DND-41 (cell line): Measurements from ENCODE around the gene LRRC70.

Experiments used
- ATAC-seq: fragments of 200-7000 bp; cut with Tn5 transposase; 3 replicates; pipeline ENCODE4 v1.9.1; 2021; ENCODE audit warnings: low read depth; ENCODE audit not compliant: insufficient read depth
- DNase-seq: peaks from one replicate; pipeline ENCODE4 v3.0.0-alpha.2; 2020
- H2AFZ ChIP-seq: 2 replicates; pipeline ENCODE4 v1.6.0; 2012; ENCODE audit warnings: low read depth, low read length
- H3K27ac ChIP-seq: 2 replicates; pipeline ENCODE4 v1.5.1; 2012; ENCODE audit warnings: low read length, inconsistent platforms
- H3K27me3 ChIP-seq: fragments of 200-600 bp; sonication (generic); 2 replicates; pipeline ENCODE4 v1.6.0; 2012; ENCODE audit warnings: low read length, mild to moderate bottlenecking, inconsistent platforms; ENCODE audit not compliant: insufficient read depth, poor library complexity
- H3K36me3 ChIP-seq: 2 replicates; pipeline ENCODE4 v1.5.1; 2012; ENCODE audit warnings: low read length, inconsistent platforms; ENCODE audit not compliant: insufficient read depth
- H3K4me1 ChIP-seq: 2 replicates; pipeline ENCODE4 v1.5.1; 2012; ENCODE audit warnings: mild to moderate bottlenecking, low read length; ENCODE audit not compliant: insufficient read depth
- H3K4me2 ChIP-seq: 2 replicates; pipeline ENCODE4 v1.6.0; 2012; ENCODE audit warnings: mild to moderate bottlenecking, moderate library complexity, low read length, inconsistent platforms; ENCODE audit not compliant: insufficient read depth
- H3K4me3 ChIP-seq, 2 experiments: fragments of 200-600 bp in 1 of 2; shearing (Covaris generic) in 1 of 2; 2 replicates each; pipeline ENCODE4 v1.5.1; 2012 to 2016; ENCODE audit warnings: inconsistent platforms in 2 of 2, low read length in 2 of 2, mild to moderate bottlenecking in 2 of 2, low read depth in 1 of 2, moderate library complexity in 1 of 2
- H3K79me2 ChIP-seq: 2 replicates; pipeline ENCODE4 v1.6.0; 2012; ENCODE audit warnings: low read length, inconsistent platforms; ENCODE audit not compliant: insufficient read depth
- H3K9ac ChIP-seq: 2 replicates; pipeline ENCODE4 v1.6.0; 2012; ENCODE audit warnings: low read depth, mild to moderate bottlenecking, inconsistent platforms, low read length, moderate library complexity
- H3K9me3 ChIP-seq: 2 replicates; pipeline ENCODE4 v1.5.1; 2012; ENCODE audit warnings: low read length, moderate library complexity, mild to moderate bottlenecking, inconsistent platforms; ENCODE audit not compliant: insufficient read depth, severe bottlenecking
- H4K20me1 ChIP-seq: 2 replicates; pipeline ENCODE4 v1.6.0; 2012; ENCODE audit warnings: low read length; ENCODE audit not compliant: insufficient read depth
- CTCF ChIP-seq: IDR thresholded peaks from 2 replicates; pipeline ENCODE4 v1.5.1; 2012; ENCODE audit warnings: borderline replicate concordance, low read length, moderate library complexity, mild to moderate bottlenecking; ENCODE audit not compliant: poor library complexity, severe bottlenecking; ENCODE audit errors: extremely low read depth
- EZH2 ChIP-seq: IDR thresholded peaks from 3 replicates; pipeline ENCODE4 v1.6.1; 2012; ENCODE audit warnings: borderline replicate concordance, low read depth, mild to moderate bottlenecking, moderate library complexity, low read length, inconsistent platforms; ENCODE audit not compliant: severe bottlenecking

LRRC70 gene

GRCh38 chr5:62558941-62559340, 19.7 kb upstream of the LRRC70 start:
- no peaks in the 10 kb centered on the region for H4K20me1 ChIP-seq
- no peaks in the 10 kb centered on the region for H3K79me2 ChIP-seq
- H3K27ac ChIP-seq = no peak overlapping the region
- no peaks in the 10 kb centered on the region for H3K9me3 ChIP-seq
- no peaks in the 10 kb centered on the region for H3K4me1 ChIP-seq
- H3K27me3 ChIP-seq = no peaks in the 10 kb centered on the region
- H3K9ac ChIP-seq = no peak overlapping the region
- no peak overlapping the region for H3K4me2 ChIP-seq
- no peak overlapping the region for H3K4me3 ChIP-seq
- peaks cover 38% of the 10 kb centered on the region for H3K36me3 ChIP-seq
- TF ChIP-seq CTCF (no peak), EZH2 (no peak)
- H2AFZ ChIP-seq = no peak overlapping the region
- ATAC-seq (no peak), DNase-seq (no peak)

- Histone ChIP-seq H3K27me3 (no peaks in the 10 kb centered on the region), H3K79me2 (no peaks in the 10 kb centered on the region), H4K20me1 (no peaks in the 10 kb centered on the region), H3K9me3 (peaks cover 2% of the 10 kb centered on the region), H3K4me3 (no peak overlapping the region), H3K27ac (no peak overlapping the region), H3K36me3 (peaks cover 42% of the 10 kb centered on the region), H3K4me2 (no peak overlapping the region), H3K9ac (no peak overlapping the region), H2AFZ (no peak overlapping the region), H3K4me1 (no peaks in the 10 kb centered on the region)
- no peak for DNase-seq
- no peak for TF ChIP-seq CTCF
- TF ChIP-seq EZH2 = no peak
- ATAC-seq = no peak
Observed at GRCh38 chr5:62560786-62561185, 17.8 kb upstream of the LRRC70 start.

GRCh38 chr5:62561896-62562295, 16.7 kb upstream of the LRRC70 start:
- Histone ChIP-seq H3K9ac (no peak overlapping the region), H3K9me3 (peaks cover 4% of the 10 kb centered on the region), H3K4me1 (no peaks in the 10 kb centered on the region), H3K27me3 (no peaks in the 10 kb centered on the region), H2AFZ (no peak overlapping the region), H3K4me2 (no peak overlapping the region), H3K4me3 (no peak overlapping the region), H3K79me2 (no peaks in the 10 kb centered on the region), H3K27ac (no peak overlapping the region), H4K20me1 (no peaks in the 10 kb centered on the region), H3K36me3 (peaks cover 48% of the 10 kb centered on the region)
- no peak for TF ChIP-seq CTCF
- TF ChIP-seq EZH2 = no peak
- no peak for ATAC-seq
- no peak for DNase-seq

GRCh38 chr5:62562867-62563266, 15.8 kb upstream of the LRRC70 start:
- Histone ChIP-seq H3K4me3 (no peak overlapping the region), H3K36me3 (peaks cover 55% of the 10 kb centered on the region), H2AFZ (no peak overlapping the region), H4K20me1 (no peaks in the 10 kb centered on the region), H3K4me1 (no peaks in the 10 kb centered on the region), H3K27ac (no peak overlapping the region), H3K9me3 (peaks cover 12% of the 10 kb centered on the region), H3K27me3 (no peaks in the 10 kb centered on the region), H3K9ac (no peak overlapping the region), H3K4me2 (no peak overlapping the region), H3K79me2 (no peaks in the 10 kb centered on the region)
- ATAC-seq (no peak), DNase-seq (no peak)
- no peak for TF ChIP-seq CTCF
- no peak for TF ChIP-seq EZH2
